GM21390 (cell line): Measurements from ENCODE around the gene TBX4.

Source experiments
- ATAC-seq: cut with Tn5 transposase; IDR thresholded peaks from one replicate; pipeline ENCODE4 v1.9.1; 2021; ENCODE audit not compliant: unreplicated experiment

The TBX4 gene

DNA sequence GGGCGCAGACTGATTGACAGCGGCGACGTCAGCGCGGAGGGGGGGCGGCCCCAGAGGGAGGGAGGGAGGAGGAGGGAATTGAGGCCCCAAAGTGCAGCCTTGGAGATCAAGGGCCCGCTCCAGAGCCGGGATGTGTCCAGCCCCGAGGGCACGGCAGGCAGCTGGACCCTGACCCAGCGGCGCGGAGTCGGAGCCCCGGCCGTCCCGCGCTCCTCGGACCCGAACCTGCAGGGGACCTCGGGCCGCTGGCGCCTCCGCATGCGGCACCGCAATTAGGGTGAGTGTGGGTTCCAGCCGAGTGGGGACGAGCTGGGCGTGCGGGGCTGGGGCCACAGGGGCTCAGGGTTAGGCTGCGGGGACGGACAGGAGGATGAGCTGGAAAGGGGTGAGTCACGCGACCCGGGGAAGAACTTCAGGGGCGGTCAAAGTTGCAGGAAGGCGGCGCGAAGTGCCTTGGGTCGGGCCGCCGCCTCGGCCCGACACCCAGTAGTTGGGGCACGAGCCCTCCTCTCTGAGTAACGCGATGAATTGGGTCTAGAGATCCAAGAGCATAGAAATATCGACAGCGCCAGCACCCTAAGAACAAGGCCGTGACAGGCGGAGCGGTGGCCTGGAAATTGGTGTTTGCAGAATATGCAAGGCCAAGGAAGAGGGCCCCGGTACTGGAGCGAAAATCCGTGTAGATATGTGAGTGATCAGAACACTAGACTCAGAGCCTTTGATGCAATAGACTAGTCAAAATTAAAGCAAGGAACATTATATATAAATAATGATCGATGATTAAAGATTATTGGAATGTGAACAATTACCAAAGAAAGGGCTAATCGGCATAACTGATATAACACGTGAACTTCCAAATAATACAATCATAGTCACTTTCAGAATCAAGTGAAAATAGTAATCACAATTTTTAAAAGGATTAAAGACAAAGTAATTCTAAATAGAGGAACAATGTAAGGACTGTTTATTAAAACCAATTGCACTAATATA, at the start of gene TBX4:
Gene TBX4 (plus strand): TSS at position 122 of the 990 bp plus-strand sequence. CDS start 4,069 bp downstream, outside the sequence.
- no peak for ATAC-seq

DNA sequence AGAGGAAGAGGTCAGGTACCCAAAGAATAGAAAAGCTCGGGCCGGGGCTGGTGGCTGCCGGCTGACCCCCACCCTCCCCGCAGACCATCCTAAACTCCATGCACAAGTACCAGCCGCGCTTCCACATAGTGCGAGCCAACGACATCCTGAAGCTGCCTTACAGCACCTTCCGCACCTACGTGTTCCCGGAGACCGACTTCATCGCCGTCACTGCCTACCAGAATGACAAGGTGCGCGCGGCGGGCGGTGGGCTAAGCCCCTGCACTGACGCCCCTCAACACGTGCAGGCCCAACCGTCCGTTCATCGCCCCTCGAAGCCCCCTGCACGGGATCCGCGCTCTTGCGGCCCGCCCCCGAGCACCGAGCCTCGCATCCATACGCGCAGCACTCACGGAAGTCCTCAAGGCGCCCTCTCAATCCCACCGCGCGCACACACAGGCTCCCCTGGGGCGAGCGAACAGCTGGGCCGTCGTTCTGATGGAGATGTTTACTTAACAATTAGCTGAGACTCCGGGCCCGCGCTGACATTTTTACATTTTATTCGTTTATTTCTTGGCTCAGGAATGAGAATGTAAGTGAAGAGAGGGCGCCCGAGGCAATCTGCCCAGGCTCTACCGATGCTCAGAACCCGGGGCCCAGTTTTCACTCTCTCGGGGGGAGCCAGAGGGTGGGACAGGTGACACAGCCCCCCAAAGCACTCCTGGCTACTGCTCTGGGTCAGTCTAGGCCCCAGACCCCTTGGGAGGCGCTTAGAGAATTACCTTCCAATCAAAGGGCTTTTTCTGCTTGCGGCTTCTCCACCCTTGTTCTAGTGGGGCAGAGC, 49.0 kb upstream of the TBX4 start:
- no peak for ATAC-seq

DNA sequence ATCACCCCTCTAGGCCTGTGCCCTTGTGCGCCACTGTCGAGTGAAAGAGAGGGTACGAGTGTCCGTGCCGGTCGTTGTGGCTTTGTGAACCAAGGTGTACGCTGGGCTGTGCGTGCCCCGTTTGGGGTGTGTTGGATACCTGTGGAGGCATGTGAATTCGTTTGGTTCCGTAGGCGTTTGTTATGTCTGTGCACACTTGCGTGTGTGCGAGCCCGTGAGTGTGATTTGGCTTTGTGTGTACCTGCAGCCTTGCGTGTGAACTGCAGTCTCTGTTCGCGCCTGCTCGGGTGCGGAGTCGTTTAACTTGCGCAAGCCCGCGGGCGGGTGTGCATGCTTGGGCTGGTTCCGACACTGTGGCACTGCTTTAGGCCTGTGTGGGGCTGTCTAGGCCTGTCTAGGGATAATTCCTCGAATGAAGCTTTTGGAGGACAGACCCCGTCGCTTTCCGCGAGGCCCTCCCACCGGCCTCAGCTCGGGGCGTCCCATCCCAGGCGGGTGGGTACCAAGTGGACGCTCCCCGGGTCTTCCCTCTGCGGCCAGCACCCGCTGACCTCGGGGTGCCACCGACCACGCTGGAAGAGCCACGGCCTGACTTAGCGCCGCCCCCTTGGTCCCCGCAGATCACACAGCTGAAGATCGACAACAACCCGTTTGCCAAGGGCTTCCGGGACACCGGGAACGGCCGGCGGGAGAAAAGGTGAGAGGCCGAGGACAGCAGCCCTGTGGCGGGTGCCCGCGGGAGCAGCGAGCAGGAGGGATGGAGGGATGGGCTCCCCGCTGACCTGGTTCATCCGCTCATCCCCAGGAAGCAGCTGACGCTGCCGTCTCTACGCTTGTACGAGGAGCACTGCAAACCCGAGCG, 48.2 kb upstream of the TBX4 start:
- no peak for ATAC-seq

DNA sequence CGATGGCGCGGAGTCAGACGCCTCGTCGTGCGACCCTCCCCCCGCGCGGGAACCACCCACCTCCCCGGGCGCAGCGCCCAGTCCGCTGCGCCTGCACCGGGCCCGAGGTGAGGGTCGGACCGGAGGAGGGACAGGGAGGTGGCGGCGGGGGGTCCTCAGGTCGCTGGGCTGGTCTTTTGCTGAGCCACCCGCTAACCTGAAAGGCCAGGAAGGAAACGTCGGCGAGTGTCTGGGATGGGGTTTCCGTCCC, 47.6 kb upstream of the TBX4 start:
- no peak for ATAC-seq

DNA sequence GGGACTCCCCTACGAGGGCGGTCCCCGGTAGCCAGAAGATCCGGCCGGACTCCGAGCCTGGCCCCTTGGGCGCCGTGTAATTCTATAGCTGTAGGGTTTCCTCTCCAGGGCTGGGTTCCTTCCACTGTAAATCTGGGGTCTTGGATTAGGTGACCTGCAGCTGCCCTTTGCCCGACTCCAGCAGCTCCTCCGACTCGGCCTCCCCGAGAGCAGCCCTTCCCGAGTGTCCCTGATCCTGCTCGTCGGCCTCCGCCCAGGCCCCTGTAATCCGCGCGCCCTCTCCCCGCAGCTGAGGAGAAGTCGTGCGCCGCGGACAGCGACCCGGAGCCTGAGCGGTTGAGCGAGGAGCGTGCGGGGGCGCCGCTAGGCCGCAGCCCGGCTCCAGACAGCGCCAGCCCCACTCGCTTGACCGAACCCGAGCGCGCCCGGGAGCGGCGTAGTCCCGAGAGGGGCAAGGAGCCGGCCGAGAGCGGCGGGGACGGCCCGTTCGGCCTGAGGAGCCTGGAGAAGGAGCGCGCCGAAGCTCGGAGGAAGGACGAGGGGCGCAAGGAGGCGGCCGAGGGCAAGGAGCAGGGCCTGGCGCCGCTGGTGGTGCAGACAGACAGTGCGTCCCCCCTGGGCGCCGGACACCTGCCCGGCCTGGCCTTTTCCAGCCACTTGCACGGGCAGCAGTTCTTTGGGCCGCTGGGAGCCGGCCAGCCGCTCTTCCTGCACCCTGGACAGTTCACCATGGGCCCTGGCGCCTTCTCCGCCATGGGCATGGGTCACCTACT, 47.1 kb upstream of the TBX4 start:
- no peak for ATAC-seq

DNA sequence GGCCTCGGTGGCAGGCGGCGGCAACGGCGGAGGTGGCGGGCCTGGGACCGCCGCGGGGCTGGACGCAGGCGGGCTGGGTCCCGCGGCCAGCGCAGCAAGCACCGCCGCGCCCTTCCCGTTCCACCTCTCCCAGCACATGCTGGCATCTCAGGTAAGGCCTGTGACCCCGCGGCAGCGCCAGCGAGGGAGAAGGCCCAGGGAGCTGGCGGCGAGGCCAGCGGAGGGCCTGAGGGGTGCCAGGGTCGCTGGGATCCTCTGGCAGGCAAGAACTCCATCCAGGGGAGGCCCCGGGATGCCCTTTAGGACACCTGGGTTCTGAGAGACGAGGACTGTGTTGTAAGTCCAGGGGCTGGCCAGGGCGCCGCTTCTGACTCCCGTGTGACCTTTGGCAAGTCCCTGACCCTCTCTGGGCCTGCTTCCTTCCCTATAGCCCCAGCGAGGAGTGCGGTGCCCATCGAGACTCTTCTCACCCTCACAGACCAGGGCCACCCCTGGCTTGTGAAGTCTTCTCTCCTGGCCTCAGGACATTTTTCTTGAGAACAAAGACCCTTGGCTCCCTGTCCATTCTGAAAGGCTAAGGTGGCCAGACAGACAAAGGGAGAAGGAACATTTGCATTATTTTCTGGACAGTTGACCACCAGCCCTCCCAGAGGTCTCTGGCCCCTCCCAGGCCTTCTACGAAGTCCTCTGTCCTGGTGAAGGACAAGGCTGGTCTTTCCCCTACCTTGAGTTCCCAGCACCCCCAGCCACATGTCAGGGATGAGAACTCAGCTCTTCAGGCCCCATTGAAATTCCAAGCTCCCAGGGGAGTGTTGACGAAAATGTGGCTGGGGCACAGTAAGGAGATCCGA, 46.3 kb upstream of the TBX4 start:
- ATAC-seq: no peak

DNA sequence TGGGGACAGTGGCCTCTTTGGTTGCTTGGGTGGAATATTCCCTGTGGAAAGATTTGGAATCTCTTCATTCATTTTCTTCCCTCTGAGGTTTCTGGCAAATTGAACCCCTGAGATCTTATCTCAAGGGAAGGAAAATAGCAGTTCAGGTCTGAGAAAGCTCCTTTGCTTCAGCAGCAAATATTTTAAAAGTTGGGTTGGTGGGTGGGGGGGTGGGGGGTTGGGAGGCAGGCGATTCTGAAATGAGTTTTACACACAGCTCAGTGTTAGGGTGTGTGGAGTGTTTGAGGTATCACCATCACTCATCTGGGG, 45.7 kb upstream of the TBX4 start:
- no peak for ATAC-seq

DNA sequence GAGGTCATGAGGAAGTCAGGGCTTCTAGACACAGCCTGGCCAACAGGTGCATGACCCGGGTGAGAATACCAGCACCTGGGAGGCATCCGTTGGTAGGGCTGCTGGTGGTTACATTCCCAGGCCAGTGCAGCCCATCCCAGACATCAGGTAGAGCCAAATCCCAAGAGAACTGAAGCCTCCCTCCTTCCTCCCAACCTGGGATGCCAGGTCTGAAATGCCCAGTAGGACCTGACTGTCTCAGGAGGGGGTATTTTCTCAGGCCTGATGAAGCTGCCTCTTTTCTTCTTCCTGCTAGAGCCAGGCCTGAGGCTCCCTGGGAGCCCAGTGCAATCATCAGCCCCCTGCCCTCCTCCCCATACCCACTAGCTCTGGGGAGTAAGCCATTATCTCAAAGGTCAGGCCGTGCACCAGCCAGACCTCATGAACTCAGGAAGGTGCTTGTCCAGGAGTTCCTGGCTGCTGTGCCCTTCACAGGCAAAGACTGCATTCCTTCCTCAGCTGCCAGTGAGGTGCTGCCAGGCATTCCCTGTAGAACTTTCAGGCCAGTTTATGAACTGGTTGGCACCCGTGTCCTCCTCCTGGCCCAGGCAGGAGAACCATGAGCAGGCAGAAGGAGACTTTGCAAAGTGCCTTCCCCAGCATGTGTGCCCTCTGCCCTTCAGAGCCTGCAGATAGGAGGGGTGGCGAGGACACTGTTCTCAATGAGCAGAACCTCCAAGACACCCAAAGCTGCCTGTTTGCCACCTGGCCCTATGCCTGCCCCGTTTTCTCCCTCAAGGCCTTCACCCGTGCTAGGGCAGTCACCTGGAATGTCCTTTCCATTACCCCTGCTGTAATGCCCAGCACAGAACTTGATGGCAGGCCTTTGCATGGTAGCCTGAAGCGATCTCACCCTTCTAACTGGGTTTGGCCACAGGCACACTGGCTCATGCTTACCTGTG, 45.0 kb upstream of the TBX4 start:
- no peak for ATAC-seq

DNA sequence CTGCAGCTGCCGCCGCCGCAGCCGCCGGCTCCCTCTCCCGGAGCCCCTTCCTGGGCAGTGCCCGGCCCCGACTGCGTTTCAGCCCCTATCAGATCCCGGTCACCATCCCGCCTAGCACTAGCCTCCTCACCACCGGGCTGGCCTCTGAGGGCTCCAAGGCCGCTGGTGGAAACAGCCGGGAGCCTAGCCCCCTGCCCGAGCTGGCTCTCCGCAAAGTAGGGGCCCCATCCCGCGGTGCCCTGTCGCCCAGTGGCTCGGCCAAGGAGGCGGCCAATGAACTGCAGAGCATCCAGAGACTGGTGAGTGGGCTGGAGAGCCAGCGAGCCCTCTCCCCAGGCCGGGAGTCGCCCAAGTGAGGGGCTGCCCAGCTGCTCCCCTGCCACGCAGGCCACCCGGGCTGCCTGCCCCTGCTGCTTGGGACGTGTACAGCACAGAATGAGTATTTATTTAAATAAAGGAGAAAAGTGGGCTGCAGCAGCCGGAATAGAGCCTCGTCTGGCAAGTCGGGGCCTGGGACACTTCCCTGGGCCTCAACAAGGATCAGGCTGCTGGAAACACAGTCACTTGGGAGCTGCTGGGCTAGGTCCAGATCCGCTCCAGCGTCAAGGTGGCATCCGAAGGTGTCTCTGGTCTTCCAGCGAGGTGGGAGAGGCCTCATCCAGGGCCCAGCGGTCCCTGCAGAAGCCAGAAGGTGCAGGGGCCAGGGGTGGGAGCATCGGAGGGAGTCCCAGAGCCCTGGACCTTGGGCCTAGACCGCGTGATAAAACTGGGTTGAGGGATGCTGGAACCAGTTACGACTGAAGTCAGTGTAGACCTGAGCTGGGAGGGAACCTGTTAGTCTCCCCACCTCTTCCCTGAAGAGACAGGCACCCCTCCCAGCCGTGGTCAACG, 43.8 kb upstream of the TBX4 start:
- ATAC-seq: no peak

DNA sequence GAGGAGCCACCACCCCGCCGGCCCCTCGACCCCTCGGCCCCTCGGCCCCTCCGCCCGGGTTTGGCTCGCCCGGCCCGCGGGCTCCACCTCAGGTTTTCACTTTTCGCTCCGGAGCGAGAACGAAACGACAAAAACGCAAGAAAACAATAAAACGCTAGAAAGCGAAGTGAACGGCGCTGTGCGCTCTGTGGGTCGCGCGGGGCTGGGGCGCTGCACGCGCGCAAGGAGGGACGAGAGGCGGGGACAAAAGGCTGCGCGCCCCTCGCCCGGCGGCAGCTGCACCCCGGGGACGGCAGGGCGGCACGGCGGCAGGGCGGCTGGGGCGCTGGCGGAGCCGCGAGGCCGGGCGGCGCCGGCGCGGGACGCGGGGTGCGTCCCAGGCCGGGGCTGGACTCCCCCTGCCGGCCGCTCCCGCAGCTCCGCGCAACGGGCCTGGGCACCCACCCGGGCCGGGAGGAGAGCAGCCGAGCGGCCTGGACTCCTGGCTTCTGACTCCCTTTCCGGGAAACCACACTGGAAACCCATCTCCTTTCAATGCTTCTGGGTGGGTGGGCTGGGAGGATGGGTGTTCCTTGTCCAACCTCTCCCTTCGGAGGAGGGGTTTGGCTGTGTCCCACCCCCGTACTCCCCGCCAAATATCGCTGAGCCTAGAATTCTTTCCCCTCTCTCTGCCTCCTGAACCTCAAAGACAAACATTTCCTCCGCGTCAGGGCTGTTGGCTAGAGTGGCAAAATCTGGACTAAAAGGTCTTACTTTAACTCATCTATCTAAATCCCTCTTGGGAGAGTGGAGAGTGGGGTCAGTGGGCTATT, 42.7 kb upstream of the TBX4 start:
- peak; percentile 34 for ATAC-seq

DNA sequence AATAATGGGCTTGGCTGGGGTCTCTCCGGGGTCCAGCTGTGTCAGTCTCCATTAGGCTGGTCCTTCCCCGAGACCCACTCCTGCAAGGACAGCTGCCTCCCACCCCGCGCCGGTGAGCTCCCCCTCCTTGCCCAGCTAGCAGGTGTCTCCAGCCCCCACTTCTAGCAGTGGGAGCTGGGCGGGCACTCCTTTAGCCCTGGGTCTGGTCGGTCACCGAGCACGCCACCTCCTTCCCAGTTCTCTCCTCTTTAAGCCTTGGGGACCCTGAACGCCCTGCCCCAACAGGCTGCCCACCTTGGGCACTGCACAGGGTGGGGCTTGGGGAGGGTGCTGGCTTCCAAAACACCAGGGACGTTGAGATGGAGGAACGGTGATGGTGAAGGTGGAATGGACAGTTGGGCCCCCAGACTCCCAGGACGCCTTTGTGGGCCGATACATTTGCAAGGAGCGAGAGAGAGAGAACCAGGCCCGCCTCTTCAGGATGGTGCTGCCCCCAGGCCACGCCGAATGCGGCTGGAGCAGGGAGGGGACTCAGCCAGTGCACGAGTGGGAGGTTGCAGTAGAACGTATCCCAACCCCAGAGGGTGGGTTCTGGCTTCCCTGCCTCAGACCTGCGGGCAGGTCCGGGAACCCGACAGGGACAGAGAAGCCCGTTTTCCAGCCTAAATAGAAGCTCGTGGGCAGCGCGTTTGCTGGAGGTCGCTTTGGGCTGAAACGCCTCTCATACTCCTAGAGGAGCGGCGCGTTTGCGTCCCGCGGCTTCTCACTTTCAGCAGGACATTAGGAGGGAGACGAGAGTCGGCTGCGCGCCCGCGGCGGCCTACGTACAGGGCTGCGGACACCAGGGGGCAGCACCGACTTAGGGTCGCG, 41.8 kb upstream of the TBX4 start:
- no peak for ATAC-seq

DNA sequence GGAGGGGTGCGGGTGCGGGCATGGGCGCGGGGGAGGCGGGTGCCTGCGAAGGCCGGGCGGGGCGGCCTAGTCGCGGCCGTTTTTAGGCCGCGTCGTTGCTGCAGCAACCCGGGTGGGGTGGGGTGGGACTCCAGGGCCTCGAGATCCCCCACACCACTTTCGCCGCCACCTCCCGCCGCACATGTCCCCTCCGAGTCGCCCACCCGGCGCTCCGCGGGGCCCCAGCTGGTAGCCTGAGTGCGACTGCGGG, 41.3 kb upstream of the TBX4 start:
- ATAC-seq: no peak

DNA sequence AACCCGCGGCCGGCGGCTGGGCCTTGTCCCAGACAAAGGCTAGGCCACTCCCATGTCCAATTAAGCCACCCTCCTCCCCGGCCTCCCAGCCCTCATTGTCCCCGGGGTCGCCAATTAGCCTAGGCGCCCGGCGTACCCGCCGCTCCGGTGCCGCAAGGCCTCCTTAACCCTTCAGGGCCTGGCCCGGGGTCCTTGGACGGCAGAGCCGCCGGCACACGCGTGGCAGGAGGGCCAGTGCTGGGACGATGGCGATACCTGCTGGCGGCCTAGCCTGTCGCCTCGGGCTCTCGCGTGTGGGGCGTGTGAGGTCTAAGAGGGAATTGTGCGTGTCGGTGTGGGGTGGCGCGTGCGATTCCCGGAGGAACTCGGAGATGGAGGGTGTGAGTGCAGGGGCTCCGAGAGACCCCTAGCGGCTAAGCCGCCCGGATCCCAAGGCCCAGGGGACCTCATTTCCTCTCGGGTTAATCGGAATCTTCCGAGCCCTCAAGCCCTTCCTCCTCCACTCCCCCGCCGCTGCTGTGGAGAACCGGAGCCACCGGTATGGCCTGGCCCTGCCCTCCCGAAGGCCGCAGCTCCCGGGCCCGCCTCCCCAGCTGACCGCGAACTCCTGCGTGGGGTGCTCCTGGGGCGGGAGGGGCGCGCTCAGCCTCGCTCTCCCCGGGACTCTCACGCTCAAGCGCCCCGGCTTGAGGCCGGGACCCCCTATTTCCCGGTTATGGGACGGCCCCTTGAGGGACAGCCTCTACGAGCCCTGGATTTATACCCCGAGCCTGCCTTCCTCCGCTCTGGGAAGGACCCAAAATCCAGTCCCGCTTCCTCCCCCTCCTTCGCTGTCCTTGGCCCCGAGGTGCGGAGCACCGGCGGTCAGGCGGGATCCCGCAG, 40.7 kb upstream of the TBX4 start:
- ATAC-seq: peak; percentile 14

DNA sequence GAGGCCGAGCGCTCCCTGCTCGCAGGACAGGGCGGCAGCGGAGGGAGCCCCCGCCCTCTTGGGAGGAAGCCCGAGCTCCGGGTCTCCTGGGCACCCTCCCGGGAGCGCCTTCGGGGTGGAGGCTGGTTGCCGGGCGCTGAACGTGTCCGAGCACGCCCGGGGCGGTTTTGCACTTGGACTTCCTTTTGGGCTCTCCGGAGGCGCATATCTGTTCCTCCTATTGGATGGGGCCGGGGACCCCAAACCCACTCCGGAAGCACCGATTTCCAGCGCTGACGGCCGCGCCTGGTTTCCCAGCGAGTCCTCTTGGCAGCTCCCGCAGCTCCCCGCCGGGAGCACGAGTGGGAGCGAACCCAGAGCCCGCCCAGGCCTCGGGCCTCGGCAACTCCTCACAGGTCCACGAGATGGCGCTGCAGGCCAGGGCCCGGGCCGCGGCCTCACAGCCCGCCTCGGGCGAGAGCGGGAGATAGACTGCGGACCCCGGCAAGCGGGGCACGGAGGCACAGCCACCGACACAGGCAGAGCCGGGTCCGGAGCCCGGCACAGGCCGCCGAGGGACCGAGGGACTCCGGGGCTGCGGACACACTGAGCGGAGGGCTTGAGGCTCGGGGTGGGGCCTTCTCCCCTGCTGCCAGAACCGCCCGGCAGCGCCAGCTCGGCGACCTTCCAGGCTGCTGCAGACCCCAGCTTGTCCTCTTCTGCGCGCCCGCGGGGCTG, 39.9 kb upstream of the TBX4 start:
- ATAC-seq: peak; percentile 64
